Activated CD4-positive, alpha-beta T cell treated with anti-CD3 and anti-CD28 coated beads for 36 hours (primary cell): ENCODE data around the gene PTN. TPM values are rescaled to one million over a fixed set of nuclear protein-coding genes. Genes with fewer than 3 reads are reported as not detected.

Source experiments
- ATAC-seq: fragments of 200-7000 bp; cut with Tn5 transposase; one replicate; pipeline ENCODE4 v1.10.0; 2021; ENCODE audit warnings: mild to moderate bottlenecking, moderate library complexity
- CTCF ChIA-PET: fragments of 350-600 bp; sonication (Branson Sonifier 250); formaldehyde crosslinking; loops from one replicate; lab custom pipeline; 2021; ENCODE audit warnings: antibody characterized with exemption; lab: Charles Lee
- POLR2A ChIA-PET: fragments of 350-600 bp; sonication (Branson Sonifier 250); formaldehyde crosslinking; loops from one replicate; lab custom pipeline; 2021; ENCODE audit warnings: antibody characterized with exemption, inconsistent platforms; lab: Charles Lee
- DNase-seq: peaks from one replicate; pipeline ENCODE4 v3.0.0-alpha.2; 2020
- H3K27ac Mint-ChIP-seq: one replicate; pipeline ENCODE4 v1.8.0; 2021; ENCODE audit warnings: mixed read lengths
- H3K27me3 Mint-ChIP-seq: one replicate; pipeline ENCODE4 v1.8.0; 2021; ENCODE audit warnings: mixed read lengths
- H3K36me3 Mint-ChIP-seq: one replicate; pipeline ENCODE4 v1.8.0; 2021; ENCODE audit warnings: low read depth, mixed read lengths
- H3K4me1 Mint-ChIP-seq: one replicate; pipeline ENCODE4 v1.8.0; 2021; ENCODE audit warnings: mixed read lengths
- H3K4me3 Mint-ChIP-seq: one replicate; pipeline ENCODE4 v1.8.0; 2021; ENCODE audit warnings: mild to moderate bottlenecking, moderate library complexity, mixed read lengths
- H3K9me3 Mint-ChIP-seq: one replicate; pipeline ENCODE4 v1.8.0; 2021; ENCODE audit warnings: low read depth, mixed read lengths
- intact Hi-C, 2 experiments: fragments of 100-400 bp; cut with DNase I in 1 of 2; cut with micrococcal nuclease in 1 of 2; formaldehyde crosslinking; loops; one replicate each; pipeline versions ENCODE4 v1.14.2 to v1.15.1; 2022 to 2024; cut with DNase I, micrococcal nuclease
- total RNA-seq, 2 experiments: library from RNA; stranded (reverse); gene quantifications; one replicate each; pipeline ENCODE4 v1.2.3, GENCODE V29; 2021

The PTN gene, protein sequence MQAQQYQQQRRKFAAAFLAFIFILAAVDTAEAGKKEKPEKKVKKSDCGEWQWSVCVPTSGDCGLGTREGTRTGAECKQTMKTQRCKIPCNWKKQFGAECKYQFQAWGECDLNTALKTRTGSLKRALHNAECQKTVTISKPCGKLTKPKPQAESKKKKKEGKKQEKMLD
- not detected for total RNA-seq

GRCh38 chr7:137343281-137343841, at the start of gene PTN:
PTN (minus strand) TSS chr7:137343733; CDS start chr7:137254973, 88,760 bp downstream.
- ATAC-seq (no peak), DNase-seq (no peak)
- Mint-ChIP-seq H3K27me3 (peaks cover 13% of the 10 kb centered on the region), H3K27ac (no peak within 1 kb of the TSS), H3K4me3 (no peak within 1 kb of the TSS), H3K4me1 (no peaks in the 10 kb centered on the region), H3K9me3 (peaks cover 2% of the 10 kb centered on the region), H3K36me3 (no peaks in the 10 kb centered on the region)
- intact Hi-C loops: no loop called here
- ChIA-PET CTCF (interaction anchor here (0.6 kb wide), 1 partner anchor 22 kb away, joined by 3 read pairs; no protein-coding TSS in a partner anchor), POLR2A (no interaction called here)

- no peak overlapping the region for H3K27ac Mint-ChIP-seq
- intact Hi-C loops: no loop called here
- H3K27me3 Mint-ChIP-seq: no peaks in the 10 kb centered on the region
- ChIA-PET POLR2A (no interaction called here), CTCF (no interaction called here)
- no peaks in the 10 kb centered on the region for H3K4me1 Mint-ChIP-seq
- H3K9me3 Mint-ChIP-seq: no peaks in the 10 kb centered on the region
- H3K4me3 Mint-ChIP-seq: no peak overlapping the region
- no peaks in the 10 kb centered on the region for H3K36me3 Mint-ChIP-seq
- no peak for ATAC-seq
- no peak for DNase-seq
Measured at GRCh38 chr7:137390076-137390475, 46.5 kb upstream of the PTN start.

GRCh38 chr7:137388916-137389315, 45.4 kb upstream of the PTN start:
- Mint-ChIP-seq H3K27ac (no peak overlapping the region), H3K4me1 (no peaks in the 10 kb centered on the region), H3K27me3 (no peaks in the 10 kb centered on the region), H3K36me3 (no peaks in the 10 kb centered on the region), H3K9me3 (no peaks in the 10 kb centered on the region), H3K4me3 (no peak overlapping the region)
- ChIA-PET POLR2A (no interaction called here), CTCF (no interaction called here)
- intact Hi-C loops: no loop called here
- ATAC-seq (no peak), DNase-seq (no peak)

DNA sequence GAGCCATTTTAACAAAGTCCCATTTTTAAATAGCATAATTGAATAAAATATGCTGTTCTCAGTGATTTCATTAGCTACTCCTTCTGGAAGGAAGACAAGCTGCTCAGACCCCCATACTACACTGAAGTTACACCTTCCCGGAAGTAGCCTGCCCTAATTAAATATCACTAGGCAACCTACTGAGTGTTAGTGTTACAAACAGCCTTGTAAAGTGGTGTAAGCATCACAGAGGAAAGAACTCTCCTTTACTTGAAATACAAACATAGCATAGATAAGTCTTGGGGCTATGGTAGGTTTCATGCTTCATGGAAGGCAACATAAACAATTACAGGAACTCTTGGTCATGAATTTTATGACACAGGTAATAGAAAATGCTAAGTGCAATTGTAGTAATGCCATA, 43.4 kb upstream of the PTN start:
- Mint-ChIP-seq H3K9me3 (no peaks in the 10 kb centered on the region), H3K27ac (no peak overlapping the region), H3K4me1 (no peaks in the 10 kb centered on the region), H3K4me3 (no peak overlapping the region), H3K27me3 (no peaks in the 10 kb centered on the region), H3K36me3 (no peaks in the 10 kb centered on the region)
- ATAC-seq (no peak), DNase-seq (no peak)
- ChIA-PET CTCF (no interaction called here), POLR2A (no interaction called here)
- intact Hi-C loops: no loop called here

GRCh38 chr7:137381045-137381444, 37.5 kb upstream of the PTN start:
- POLR2A ChIA-PET: no interaction called here
- CTCF ChIA-PET: no interaction called here
- no peaks in the 10 kb centered on the region for H3K27me3 Mint-ChIP-seq
- H3K9me3 Mint-ChIP-seq: peaks cover 6% of the 10 kb centered on the region
- DNase-seq: no peak
- no peak for ATAC-seq
- H3K36me3 Mint-ChIP-seq: no peaks in the 10 kb centered on the region
- intact Hi-C loops: no loop called here
- no peak overlapping the region for H3K27ac Mint-ChIP-seq
- no peaks in the 10 kb centered on the region for H3K4me1 Mint-ChIP-seq
- H3K4me3 Mint-ChIP-seq: no peak overlapping the region

DNA sequence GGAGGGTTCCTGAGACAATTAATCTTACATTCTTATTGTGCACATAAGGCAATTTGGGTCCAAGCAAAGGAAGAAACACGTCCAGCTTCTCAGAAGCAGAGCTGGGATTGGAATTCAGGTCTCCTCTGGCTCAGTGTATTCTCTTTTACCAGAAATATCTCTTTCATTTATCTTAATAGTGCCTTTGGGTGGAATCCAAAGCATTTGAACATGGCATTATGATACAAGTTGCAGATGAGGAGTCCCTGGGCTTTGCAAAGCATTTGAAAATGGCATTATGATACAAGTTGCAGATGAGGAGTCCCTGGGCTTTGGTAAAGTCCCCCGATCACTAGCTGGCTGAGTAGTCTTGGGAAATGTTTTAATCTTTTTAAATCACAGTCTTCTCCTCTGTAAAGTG, 30.0 kb upstream of the PTN start:
- DNase-seq: no peak
- Mint-ChIP-seq H3K36me3 (no peaks in the 10 kb centered on the region), H3K9me3 (peaks cover 6% of the 10 kb centered on the region), H3K4me3 (no peak overlapping the region), H3K27me3 (no peaks in the 10 kb centered on the region), H3K4me1 (no peaks in the 10 kb centered on the region), H3K27ac (no peak overlapping the region)
- ChIA-PET POLR2A (no interaction called here), CTCF (no interaction called here)
- intact Hi-C loops: no loop called here
- no peak for ATAC-seq

DNA sequence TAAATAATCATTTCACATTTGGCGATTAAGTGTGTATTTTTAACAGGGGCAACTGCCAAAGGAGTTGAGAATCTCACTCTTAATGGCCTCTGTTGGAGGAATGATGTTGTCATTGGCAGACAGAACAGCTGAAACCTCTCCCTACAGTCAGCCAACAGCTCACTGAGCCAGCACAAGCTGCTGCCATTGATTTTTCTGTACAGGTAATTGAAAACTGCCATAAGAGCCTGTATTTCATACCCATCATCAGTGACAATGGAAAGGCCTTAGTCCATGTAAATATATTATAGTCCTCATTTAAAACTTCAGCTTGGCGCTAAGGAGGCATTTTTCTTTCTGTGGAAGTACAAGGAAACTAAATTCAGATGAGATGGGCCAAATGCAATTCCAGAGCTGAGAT, 28.1 kb upstream of the PTN start:
- ChIA-PET CTCF (no interaction called here), POLR2A (no interaction called here)
- ATAC-seq (no peak), DNase-seq (no peak)
- Mint-ChIP-seq H3K9me3 (peaks cover 4% of the 10 kb centered on the region), H3K36me3 (no peaks in the 10 kb centered on the region), H3K4me3 (no peak overlapping the region), H3K4me1 (no peaks in the 10 kb centered on the region), H3K27ac (no peak overlapping the region), H3K27me3 (no peaks in the 10 kb centered on the region)
- intact Hi-C loops: no loop called here

- CTCF ChIA-PET: no interaction called here
- Mint-ChIP-seq H3K9me3 (peaks cover 3% of the 10 kb centered on the region), H3K36me3 (no peaks in the 10 kb centered on the region), H3K27ac (no peak overlapping the region), H3K27me3 (no peaks in the 10 kb centered on the region), H3K4me1 (no peaks in the 10 kb centered on the region), H3K4me3 (no peak overlapping the region)
- intact Hi-C loops: no loop called here
- POLR2A ChIA-PET: no interaction called here
- ATAC-seq: no peak
- DNase-seq: no peak
Measured at GRCh38 chr7:137366995-137367394, 23.5 kb upstream of the PTN start.

DNA sequence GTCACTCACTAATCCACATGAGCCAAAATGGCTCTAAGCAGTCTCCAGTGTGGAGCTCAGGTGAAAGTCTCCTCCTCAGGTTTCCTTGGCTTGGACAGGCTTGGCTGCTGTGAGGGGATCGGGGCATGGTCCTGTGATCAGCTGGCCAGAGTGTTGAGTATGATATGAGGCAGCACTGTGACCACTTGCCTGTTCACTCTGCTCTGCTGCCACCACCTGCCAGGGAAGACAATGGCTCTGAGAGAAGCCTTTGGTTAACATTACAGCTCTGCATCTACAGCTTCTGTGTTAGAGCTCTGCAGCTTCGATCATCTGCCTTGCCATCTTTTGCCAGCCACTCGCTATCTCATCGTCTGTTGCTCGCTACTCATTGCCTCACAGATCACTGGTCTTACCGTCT, 20.1 kb upstream of the PTN start:
- no peaks in the 10 kb centered on the region for H3K27me3 Mint-ChIP-seq
- H3K27ac Mint-ChIP-seq: no peak overlapping the region
- H3K4me3 Mint-ChIP-seq: no peak overlapping the region
- peaks cover 12% of the 10 kb centered on the region for H3K9me3 Mint-ChIP-seq
- ChIA-PET CTCF (interaction anchor here (0.5 kb wide), 1 partner anchor 335 kb away, joined by 3 read pairs; no protein-coding TSS in a partner anchor), POLR2A (no interaction called here)
- H3K36me3 Mint-ChIP-seq: no peaks in the 10 kb centered on the region
- intact Hi-C loops: no loop called here
- ATAC-seq: no peak
- H3K4me1 Mint-ChIP-seq: no peaks in the 10 kb centered on the region
- no peak for DNase-seq

- no peak for DNase-seq
Measured at GRCh38 chr7:137360087-137360679, 16.6 kb upstream of the PTN start.

DNA sequence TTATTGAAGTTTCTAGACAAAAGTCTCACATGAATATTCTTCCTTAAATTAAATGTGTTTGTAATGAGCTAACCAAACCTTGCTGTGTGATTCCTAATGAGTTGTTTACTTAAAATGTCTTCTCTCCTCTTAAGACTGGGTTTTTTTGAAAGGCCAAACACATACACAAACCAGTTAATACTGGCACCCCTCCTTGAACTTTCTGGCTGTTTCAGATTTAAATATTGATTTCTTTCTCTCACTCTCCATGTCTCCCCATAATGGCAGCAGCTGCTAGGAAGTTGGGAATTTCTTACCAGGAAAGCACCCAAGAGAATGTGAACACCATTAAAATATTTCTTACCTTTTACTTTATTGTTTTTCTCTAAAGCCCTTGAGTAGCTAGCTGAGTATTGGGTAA, 11.4 kb upstream of the PTN start:
- Mint-ChIP-seq H3K27ac (no peak overlapping the region), H3K9me3 (peaks cover 2% of the 10 kb centered on the region), H3K4me1 (no peaks in the 10 kb centered on the region), H3K36me3 (no peaks in the 10 kb centered on the region), H3K27me3 (no peaks in the 10 kb centered on the region), H3K4me3 (no peak overlapping the region)
- no peak for DNase-seq
- ChIA-PET POLR2A (no interaction called here), CTCF (no interaction called here)
- ATAC-seq: no peak
- intact Hi-C loops: no loop called here

More at GRCh38 chr7:137360087-137360679, 16.6 kb upstream of the PTN start:
- Mint-ChIP-seq H3K27ac (no peak overlapping the region), H3K27me3 (no peaks in the 10 kb centered on the region), H3K4me3 (no peak overlapping the region), H3K9me3 (peaks cover 12% of the 10 kb centered on the region), H3K4me1 (no peaks in the 10 kb centered on the region), H3K36me3 (no peaks in the 10 kb centered on the region)
- ChIA-PET POLR2A (no interaction called here), CTCF (no interaction called here)
- ATAC-seq: no peak
- intact Hi-C loops: no loop called here

DNA sequence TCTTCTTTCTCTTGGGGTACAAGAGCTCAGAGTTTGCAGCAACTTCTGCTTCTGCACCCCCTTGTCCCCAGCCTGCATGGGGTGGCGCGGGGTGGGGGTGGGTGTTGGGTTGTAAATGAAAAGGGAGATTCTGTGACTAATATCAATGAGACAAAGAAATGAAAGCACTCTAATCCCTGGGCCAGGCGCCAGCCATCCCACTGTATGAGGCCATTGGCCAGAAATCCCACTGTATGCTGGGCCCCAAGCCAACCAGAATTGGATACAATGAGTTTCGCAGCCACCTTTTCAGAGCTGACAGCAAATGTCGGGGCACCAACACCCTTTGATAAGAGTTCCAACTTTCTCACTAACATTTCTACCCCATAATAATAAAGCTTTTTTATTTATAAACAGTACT, 10.9 kb upstream of the PTN start:
- Mint-ChIP-seq H3K36me3 (no peaks in the 10 kb centered on the region), H3K4me1 (no peaks in the 10 kb centered on the region), H3K27ac (no peak overlapping the region), H3K4me3 (no peak overlapping the region), H3K27me3 (no peaks in the 10 kb centered on the region), H3K9me3 (no peaks in the 10 kb centered on the region)
- no peak for ATAC-seq
- intact Hi-C loops: no loop called here
- ChIA-PET POLR2A (no interaction called here), CTCF (no interaction called here)
- no peak for DNase-seq
